Activated CD8-positive, alpha-beta memory T cell treated with anti-CD3 and anti-CD28 coated beads, Interleukin-2, amount 10 ng/mL, durations not matched to agents 7 days and 5 days (primary cell): ENCODE results near the gene BCL2L15. TPM values are rescaled to one million over a fixed set of nuclear protein-coding genes. Genes with fewer than 3 reads are reported as not detected.

Experiments
- ATAC-seq: fragments of 150-1000 bp; cut with Tn5 transposase; one replicate; pipeline ENCODE4 v1.10.0; 2021; ENCODE audit warnings: moderate library complexity
- CTCF ChIA-PET: fragments of 350-600 bp; sonication (Branson Sonifier 250); formaldehyde crosslinking; loops from one replicate; lab custom pipeline; 2021; ENCODE audit warnings: antibody characterized with exemption; lab: Charles Lee
- DNase-seq: peaks from one replicate; pipeline ENCODE4 v3.0.0-alpha.2; 2020
- H3K27ac Mint-ChIP-seq: one replicate; pipeline ENCODE4 v1.8.0; 2021; ENCODE audit warnings: mild to moderate bottlenecking, mixed read lengths
- H3K27me3 Mint-ChIP-seq: one replicate; pipeline ENCODE4 v1.8.0; 2021; ENCODE audit warnings: mixed read lengths
- H3K36me3 Mint-ChIP-seq: one replicate; pipeline ENCODE4 v1.8.0; 2021; ENCODE audit warnings: mild to moderate bottlenecking, mixed read lengths
- H3K4me1 Mint-ChIP-seq: one replicate; pipeline ENCODE4 v1.8.0; 2021; ENCODE audit warnings: mixed read lengths
- H3K4me3 Mint-ChIP-seq: one replicate; pipeline ENCODE4 v1.8.0; 2021; ENCODE audit warnings: mild to moderate bottlenecking, moderate library complexity, mixed read lengths
- H3K9me3 Mint-ChIP-seq: one replicate; pipeline ENCODE4 v1.8.0; 2022; ENCODE audit warnings: low read depth, mixed read lengths
- total RNA-seq, 2 experiments: library from RNA; stranded (reverse); gene quantifications; one replicate each; pipeline ENCODE4 v1.2.3, GENCODE V29; 2021

The BCL2L15 gene
- total RNA-seq, 2 experiments from 2014 or later, result 1.2 to 2.1 TPM

DNA sequence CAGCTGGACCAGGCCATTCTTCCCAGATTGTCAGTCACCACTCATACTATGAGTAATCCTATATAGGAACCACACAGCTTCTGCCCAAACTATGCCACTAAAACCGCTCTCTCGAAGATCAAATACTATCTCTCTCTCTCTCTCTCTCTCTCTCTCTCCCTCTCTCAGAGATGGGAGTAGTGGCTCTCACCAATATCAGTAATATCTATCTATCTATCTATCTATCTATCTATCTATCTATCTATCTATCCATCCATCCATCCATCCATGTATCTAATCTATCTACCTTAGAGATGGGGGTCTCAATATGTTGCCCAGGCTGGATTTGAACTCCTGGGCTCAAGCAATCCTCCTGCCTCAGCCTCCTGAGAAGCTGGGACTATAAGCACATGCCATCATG is 37.1 kb upstream of the BCL2L15 start:
- Mint-ChIP-seq H3K27ac (no peak overlapping the region), H3K4me3 (no peak overlapping the region), H3K27me3 (peaks cover 7% of the 10 kb centered on the region)

DNA sequence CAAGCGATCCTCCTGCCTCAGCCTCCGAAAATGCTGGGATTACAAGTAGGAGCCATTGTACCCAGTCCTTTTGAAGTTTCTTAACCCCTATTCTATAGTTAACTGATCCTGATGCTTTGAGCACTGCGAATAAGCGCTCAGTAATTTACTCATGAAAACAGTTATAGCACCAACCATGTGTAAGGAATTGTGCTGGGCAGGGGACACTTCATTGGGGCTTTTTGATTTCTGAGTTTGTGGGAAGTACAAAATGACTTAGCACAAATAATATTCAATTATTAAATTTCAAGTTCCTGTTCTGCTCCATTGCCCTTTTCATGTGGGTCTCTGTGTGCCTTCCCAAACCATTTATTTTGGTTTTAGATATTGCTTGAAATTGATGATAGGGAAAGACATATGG is 35.6 kb upstream of the BCL2L15 start:
- Mint-ChIP-seq H3K36me3 (no peaks in the 10 kb centered on the region), H3K4me3 (no peak overlapping the region)

More for the DNA sequence above, 37.1 kb upstream of the BCL2L15 start:
- peaks cover 16% of the 10 kb centered on the region for H3K4me1 Mint-ChIP-seq
- CTCF ChIA-PET, result interaction anchor here (1.0 kb wide), 1 partner anchor 89 kb away, joined by 4 read pairs; no protein-coding TSS in a partner anchor
- DNase-seq (no peak), ATAC-seq (no peak)
- no peaks in the 10 kb centered on the region for H3K9me3 Mint-ChIP-seq
- H3K36me3 Mint-ChIP-seq, result no peaks in the 10 kb centered on the region

GRCh38 chr1:113918243-113918642 is 30.9 kb upstream of the BCL2L15 start:
- Mint-ChIP-seq H3K27ac (no peak overlapping the region), H3K9me3 (no peaks in the 10 kb centered on the region), H3K4me3 (no peak overlapping the region), H3K36me3 (peaks cover 12% of the 10 kb centered on the region), H3K27me3 (peaks cover 2% of the 10 kb centered on the region), H3K4me1 (peaks cover 4% of the 10 kb centered on the region)
- CTCF ChIA-PET, result interaction anchor here (1.4 kb wide), 1 partner anchor 11 kb away, joined by 3 read pairs; the partner anchor contains the start of gene HIPK1
- ATAC-seq (no peak), DNase-seq (no peak)

More for the DNA sequence above, 35.6 kb upstream of the BCL2L15 start:
- DNase-seq, result no peak
- Mint-ChIP-seq H3K27ac (no peak overlapping the region), H3K9me3 (no peaks in the 10 kb centered on the region), H3K4me1 (peaks cover 9% of the 10 kb centered on the region), H3K27me3 (peaks cover 7% of the 10 kb centered on the region)
- ATAC-seq, result no peak
- CTCF ChIA-PET, result no interaction called here

DNA sequence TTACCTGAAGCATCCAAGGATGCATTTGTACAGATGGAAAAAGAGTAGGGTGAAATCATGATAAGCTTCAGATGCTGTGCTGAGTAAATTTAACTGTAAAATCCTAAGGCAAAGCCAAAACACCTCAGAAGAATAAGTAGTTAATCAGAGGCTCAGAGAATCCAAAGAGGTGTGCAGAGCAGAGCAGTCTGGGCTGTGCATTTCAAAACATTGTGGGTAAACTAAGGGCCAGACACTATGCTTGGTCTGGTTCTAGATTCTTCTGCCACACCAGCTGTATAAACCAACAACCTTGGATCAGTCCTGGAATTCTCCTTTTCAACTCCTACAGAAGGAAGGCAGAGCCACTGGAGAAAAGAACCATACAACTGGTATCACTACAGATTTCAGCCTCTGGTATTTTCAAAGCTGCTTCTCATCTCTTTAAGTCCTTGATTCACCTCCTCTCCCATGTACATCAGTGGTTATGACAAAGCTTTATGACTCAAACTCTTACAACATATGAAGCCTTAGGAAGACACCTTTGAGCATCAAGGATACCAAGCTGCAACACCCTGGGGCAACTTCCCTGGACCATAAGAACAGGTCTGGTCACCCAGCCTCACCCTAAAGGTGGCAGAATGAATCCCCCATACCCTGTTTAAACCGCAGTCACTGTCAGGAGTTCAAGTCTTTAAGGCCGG is 30.2 kb upstream of the BCL2L15 start:
- peaks cover 13% of the 10 kb centered on the region for H3K36me3 Mint-ChIP-seq
- H3K27ac Mint-ChIP-seq, result no peak overlapping the region
- ATAC-seq (peak; percentile 30), DNase-seq (no peak)
- peaks cover 4% of the 10 kb centered on the region for H3K4me1 Mint-ChIP-seq
- CTCF ChIA-PET, result interaction anchor here (1.4 kb wide), 1 partner anchor 12 kb away, joined by 3 read pairs; the partner anchor contains the start of gene HIPK1
- H3K27me3 Mint-ChIP-seq, result no peaks in the 10 kb centered on the region
- H3K9me3 Mint-ChIP-seq, result no peaks in the 10 kb centered on the region
- no peak overlapping the region for H3K4me3 Mint-ChIP-seq

DNA sequence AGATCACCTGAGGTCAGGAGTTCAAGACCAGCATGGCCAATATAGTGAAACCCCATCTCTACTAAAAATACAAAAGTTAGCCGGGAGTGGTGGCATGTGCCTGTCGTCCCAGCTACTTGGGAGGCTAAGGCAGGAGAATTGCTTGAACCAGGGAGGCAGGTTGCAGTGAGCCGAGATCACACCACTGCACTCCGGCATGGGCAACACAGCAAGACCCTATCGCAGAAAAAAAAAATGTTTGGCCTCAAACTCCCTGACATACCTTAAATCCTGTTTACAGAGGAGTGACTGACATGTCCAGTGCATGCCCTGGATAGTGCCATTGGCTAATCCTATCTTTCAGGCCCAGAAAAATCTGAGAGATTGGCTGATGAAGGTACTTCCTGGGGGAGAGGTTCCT is 29.6 kb upstream of the BCL2L15 start:
- ATAC-seq (no peak), DNase-seq (no peak)

DNA sequence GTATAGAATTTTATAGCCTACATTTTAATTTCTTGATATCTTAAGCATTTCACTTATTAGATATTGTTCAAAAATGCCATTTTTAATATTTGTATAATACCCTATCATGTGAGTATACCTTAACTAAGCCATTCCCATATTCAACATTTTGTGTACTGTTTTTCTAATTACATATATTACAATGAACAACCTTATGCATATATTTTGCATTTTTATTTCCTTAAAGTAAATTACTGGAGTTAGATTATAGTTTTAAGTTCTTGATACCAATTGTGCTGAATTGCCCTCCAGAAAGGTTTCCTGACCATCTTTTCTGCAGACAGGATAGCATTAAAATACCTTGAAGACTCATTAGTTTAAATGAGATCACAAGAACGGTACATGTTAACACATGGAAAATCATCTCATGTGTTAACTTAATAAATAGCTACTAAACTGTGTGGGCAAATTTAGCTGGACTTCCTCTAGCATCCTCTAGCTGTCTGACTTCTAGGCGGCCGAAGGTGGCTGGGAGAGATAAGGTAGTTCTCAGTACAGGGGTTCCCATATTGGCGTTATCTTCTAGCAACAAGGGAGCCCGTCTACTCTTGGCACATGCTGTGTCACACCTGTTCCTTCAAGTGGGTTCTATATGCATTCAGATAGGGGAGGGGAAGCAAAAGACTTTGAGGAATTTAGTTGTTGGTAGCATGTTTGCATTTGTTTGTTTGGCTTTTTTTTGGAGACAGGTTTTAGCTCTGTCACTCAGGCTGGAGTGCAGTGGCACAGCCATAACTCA is 26.7 kb upstream of the BCL2L15 start:
- Mint-ChIP-seq H3K9me3 (no peaks in the 10 kb centered on the region), H3K4me1 (peaks cover 10% of the 10 kb centered on the region), H3K27me3 (no peaks in the 10 kb centered on the region), H3K27ac (no peak overlapping the region), H3K4me3 (no peak overlapping the region), H3K36me3 (peaks cover 35% of the 10 kb centered on the region)
- ATAC-seq, result no peak
- CTCF ChIA-PET, result interaction anchor here (0.8 kb wide), 1 partner anchor 14 kb away, joined by 3 read pairs; no protein-coding TSS in a partner anchor
- DNase-seq, result no peak

More for the DNA sequence above, 29.6 kb upstream of the BCL2L15 start:
- CTCF ChIA-PET, result no interaction called here
- Mint-ChIP-seq H3K4me1 (peaks cover 5% of the 10 kb centered on the region), H3K9me3 (no peaks in the 10 kb centered on the region), H3K36me3 (peaks cover 15% of the 10 kb centered on the region), H3K27ac (no peak overlapping the region), H3K27me3 (no peaks in the 10 kb centered on the region), H3K4me3 (no peak overlapping the region)

DNA sequence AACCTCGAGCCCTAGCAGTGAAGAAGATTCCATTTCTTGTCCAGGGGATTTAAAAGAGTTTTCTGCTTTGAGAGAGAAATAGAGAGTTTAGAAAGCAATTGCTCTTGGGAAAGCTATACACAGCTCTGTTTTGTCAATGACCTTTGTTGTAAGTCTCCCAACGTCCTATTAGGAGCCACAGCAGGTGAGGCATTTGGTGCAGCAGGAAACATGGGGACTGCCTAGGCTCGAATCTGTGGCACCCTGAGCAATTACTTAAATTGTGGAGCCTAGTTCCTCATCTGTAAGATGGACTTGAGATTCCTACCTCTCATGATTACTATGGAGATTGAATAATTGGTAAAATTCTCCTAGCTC is 25.9 kb upstream of the BCL2L15 start:
- Mint-ChIP-seq H3K4me1 (peaks cover 15% of the 10 kb centered on the region), H3K27ac (no peak overlapping the region), H3K27me3 (no peaks in the 10 kb centered on the region), H3K9me3 (no peaks in the 10 kb centered on the region), H3K36me3 (peaks cover 41% of the 10 kb centered on the region), H3K4me3 (no peak overlapping the region)
- ATAC-seq (no peak), DNase-seq (no peak)
- CTCF ChIA-PET, result interaction anchor here (0.8 to 0.9 kb wide), 2 partner anchors 14 to 17 kb away, joined by 3 read pairs; no protein-coding TSS in a partner anchor

DNA sequence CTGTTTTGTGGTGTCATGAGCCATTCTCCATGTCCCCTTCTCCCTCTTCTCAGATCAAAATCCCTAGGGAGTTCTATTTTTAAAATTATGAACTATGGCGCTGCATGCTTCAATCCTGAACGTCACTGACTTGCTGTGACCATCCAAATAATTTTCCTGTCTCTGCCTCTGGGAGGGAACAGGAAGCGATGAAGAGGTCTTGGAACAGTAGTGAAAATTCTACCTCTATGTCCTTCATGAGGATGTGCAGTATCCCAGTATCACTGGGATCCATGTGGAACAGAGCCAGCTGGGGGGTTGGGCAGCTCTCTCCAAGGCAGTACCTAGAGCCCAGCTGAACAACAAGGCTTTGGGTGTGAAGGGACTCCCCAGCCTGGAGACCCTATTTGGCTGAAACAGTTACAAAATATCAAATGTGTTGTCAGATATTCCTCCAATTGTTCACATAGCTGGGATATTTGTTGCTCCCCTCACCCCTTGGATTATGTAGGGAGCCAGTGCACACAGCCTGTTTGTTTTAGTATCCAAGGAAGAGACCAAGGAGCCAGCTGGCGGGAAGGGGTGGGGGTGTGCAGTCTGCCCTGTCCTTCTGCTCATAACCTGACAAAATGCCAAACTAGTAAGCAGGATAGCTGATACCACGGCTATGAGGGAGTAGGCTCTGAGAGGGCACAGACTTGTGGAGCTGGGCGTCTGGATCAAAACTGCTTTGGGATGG is 25.4 kb upstream of the BCL2L15 start:
- Mint-ChIP-seq H3K4me3 (no peak overlapping the region), H3K4me1 (peaks cover 16% of the 10 kb centered on the region), H3K27me3 (no peaks in the 10 kb centered on the region), H3K36me3 (peaks cover 46% of the 10 kb centered on the region), H3K9me3 (no peaks in the 10 kb centered on the region), H3K27ac (no peak overlapping the region)
- ATAC-seq (no peak), DNase-seq (no peak)
- CTCF ChIA-PET, result interaction anchor here (0.8 to 0.9 kb wide), 2 partner anchors 15 to 18 kb away, joined by 3 read pairs; no protein-coding TSS in a partner anchor

DNA sequence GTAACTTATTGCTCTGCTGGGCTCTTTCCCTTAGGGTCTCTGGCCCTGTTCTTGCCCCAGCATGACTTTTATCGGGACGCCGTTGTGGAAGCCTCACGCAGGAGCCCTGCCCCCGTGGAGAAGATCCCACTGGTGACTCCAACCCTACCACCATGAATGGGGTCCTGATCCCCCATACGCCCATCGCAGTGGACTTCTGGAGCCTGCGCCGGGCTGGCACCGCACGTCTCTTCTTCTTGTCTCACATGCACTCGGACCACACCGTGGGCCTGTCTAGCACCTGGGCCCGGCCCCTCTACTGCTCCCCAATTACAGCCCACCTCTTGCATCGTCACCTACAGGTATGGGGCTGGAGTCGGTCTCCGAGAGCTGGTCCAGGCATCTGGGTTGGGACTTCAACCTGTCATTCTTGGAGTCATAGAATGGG is 18.1 kb upstream of the BCL2L15 start:
- ATAC-seq (peak; percentile 3), DNase-seq (peak; percentile 67)
- no peaks in the 10 kb centered on the region for H3K27me3 Mint-ChIP-seq
- H3K9me3 Mint-ChIP-seq, result no peaks in the 10 kb centered on the region
- peaks cover 53% of the 10 kb centered on the region for H3K36me3 Mint-ChIP-seq
- H3K27ac Mint-ChIP-seq, result peak overlapping the region; percentile 89
- CTCF ChIA-PET, result interaction anchor here (0.8 to 6.3 kb wide), 7 partner anchors 22 to 73 kb away, joined by 3 to 60 read pairs (median 6); partner anchors contain the start of gene HIPK1
- H3K4me1 Mint-ChIP-seq, result peaks cover 55% of the 10 kb centered on the region
- H3K4me3 Mint-ChIP-seq, result peak overlapping the region; percentile 97

DNA sequence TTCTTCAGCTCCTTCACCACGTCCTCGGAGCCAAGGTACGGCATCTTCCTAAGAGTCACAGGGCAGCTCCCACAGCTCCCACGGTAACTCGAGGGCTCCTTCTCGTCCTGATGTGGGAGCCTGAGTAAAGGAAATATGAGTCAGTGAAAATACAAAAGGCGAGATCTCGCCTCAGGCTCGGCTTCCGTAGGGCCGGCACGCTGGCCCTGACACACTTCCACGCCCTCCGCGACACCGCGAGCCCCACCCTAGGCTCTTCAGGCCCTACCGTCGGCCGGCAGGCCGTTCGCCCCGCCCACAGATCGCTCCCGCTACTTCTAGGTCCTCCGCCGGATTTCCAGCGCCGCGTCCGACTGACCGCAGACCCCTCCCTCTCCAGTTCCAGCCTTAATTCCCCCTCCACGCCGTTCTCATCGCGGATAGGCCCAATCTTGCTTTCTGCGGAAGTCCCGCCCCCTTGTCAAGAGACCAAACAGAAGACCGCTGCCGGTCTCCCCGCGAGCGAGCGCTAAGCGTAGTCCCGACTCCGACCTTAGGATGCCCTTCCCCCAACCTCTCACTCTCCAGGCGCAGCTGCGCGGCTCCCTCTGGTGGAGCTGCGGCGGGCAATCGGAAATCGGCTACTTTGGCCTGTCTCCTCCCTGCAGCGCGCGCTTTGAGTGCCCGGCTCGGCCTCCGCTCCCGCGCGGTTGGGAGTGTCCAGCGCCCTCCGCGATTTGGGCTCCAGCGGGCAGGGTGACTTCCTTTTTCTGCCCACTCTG is 17.5 kb upstream of the BCL2L15 start, which contains the start of the genes AP4B1 and DCLRE1B:
Gene AP4B1, minus strand, starts transcription at position 126 of the 761 bp plus-strand sequence. Its CDS starts 82 bp downstream, at position 44.
Gene DCLRE1B, plus strand, starts transcription at position 653 of the 761 bp plus-strand sequence. CDS start 261 bp downstream, outside the sequence.
- CTCF ChIA-PET, result interaction anchor here (0.9 to 6.3 kb wide), 13 partner anchors 20 to 1189 kb away, joined by 3 to 60 read pairs (median 8); partner anchors contain the start of genes HIPK1 and PPM1J
- ATAC-seq, result peak; percentile 92
- H3K27me3 Mint-ChIP-seq, result no peaks in the 10 kb centered on the region
- H3K9me3 Mint-ChIP-seq, result no peaks in the 10 kb centered on the region
- DNase-seq, result peak; percentile 100
- H3K27ac Mint-ChIP-seq, result peak within 1 kb of the TSS; percentile 89
- peaks cover 60% of the 10 kb centered on the region for H3K4me1 Mint-ChIP-seq
- H3K4me3 Mint-ChIP-seq, result peak within 1 kb of the TSS; percentile 97
- peaks cover 54% of the 10 kb centered on the region for H3K36me3 Mint-ChIP-seq

- Mint-ChIP-seq H3K27ac (peak overlapping the region; percentile 89), H3K36me3 (peaks cover 55% of the 10 kb centered on the region), H3K27me3 (no peaks in the 10 kb centered on the region), H3K4me3 (peak overlapping the region; percentile 97), H3K4me1 (peaks cover 65% of the 10 kb centered on the region), H3K9me3 (no peaks in the 10 kb centered on the region)
- CTCF ChIA-PET, result interaction anchor here (0.8 to 6.3 kb wide), 15 partner anchors 20 to 1189 kb away, joined by 3 to 60 read pairs (median 5); partner anchors contain the start of genes HIPK1 and PPM1J
- no peak for ATAC-seq
- DNase-seq, result no peak
Observed at GRCh38 chr1:113904293-113904673, 16.9 kb upstream of the BCL2L15 start.
